DMS153 treated with DMSO at 0.1 percent for 48 hours (cell line): ENCODE measurements around the gene EPG5.
"Not testable (repeated sequence)": the region's sequence is repeated elsewhere in the genome, so short reads cannot be mapped to it uniquely, and the experiment has no call there.

ENCODE experiments used
- DNase-seq: peaks from one replicate; lab custom pipeline; 2025; ENCODE audit not compliant: unreplicated experiment; lab: John Stamatoyannopoulos, UW

EPG5 gene

GRCh38 chr18:45976974-45977373 is 9.8 kb upstream of the EPG5 start:
- no peak for DNase-seq

- no peak for DNase-seq
Observed at GRCh38 chr18:45976566-45976965, 9.4 kb upstream of the EPG5 start.

- DNase-seq: peak; percentile 81
Observed at GRCh38 chr18:45974088-45974536, 7.0 kb upstream of the EPG5 start.

GRCh38 chr18:45964913-45965312 is 2.2 kb downstream of the EPG5 start:
- DNase-seq: not testable (repeated sequence)

GRCh38 chr18:45962866-45963265 is 4.3 kb downstream of the EPG5 start:
- no peak for DNase-seq

GRCh38 chr18:45962461-45962860 is 4.7 kb downstream of the EPG5 start:
- no peak for DNase-seq

- DNase-seq: not testable (repeated sequence)
Observed at GRCh38 chr18:45959484-45959883, 7.6 kb downstream of the EPG5 start.

GRCh38 chr18:45958730-45959129 is 8.4 kb downstream of the EPG5 start:
- DNase-seq: no peak

- no peak for DNase-seq
Observed at GRCh38 chr18:45958027-45958426, 9.1 kb downstream of the EPG5 start.

GRCh38 chr18:45957100-45957499 is 10.0 kb downstream of the EPG5 start:
- no peak for DNase-seq

GRCh38 chr18:45954070-45954934 is 12.8 kb downstream of the EPG5 start:
- DNase-seq: no peak

- DNase-seq: no peak
Observed at GRCh38 chr18:45951016-45951714, 16.0 kb downstream of the EPG5 start.

GRCh38 chr18:45945669-45946068 is 21.5 kb downstream of the EPG5 start:
- no peak for DNase-seq

- DNase-seq: no peak
Observed at GRCh38 chr18:45940724-45941123, 26.4 kb downstream of the EPG5 start.

- no peak for DNase-seq
Observed at GRCh38 chr18:45939236-45939635, 27.9 kb downstream of the EPG5 start.

- no peak for DNase-seq
Observed at GRCh38 chr18:45938488-45938935, 28.6 kb downstream of the EPG5 start.

- DNase-seq: no peak
Observed at GRCh38 chr18:45935591-45936335, 31.4 kb downstream of the EPG5 start.

GRCh38 chr18:45932708-45933107 is 34.4 kb downstream of the EPG5 start:
- no peak for DNase-seq

GRCh38 chr18:45930963-45931362 is 36.2 kb downstream of the EPG5 start:
- no peak for DNase-seq

GRCh38 chr18:45926691-45927090 is 40.4 kb downstream of the EPG5 start:
- no peak for DNase-seq

GRCh38 chr18:45926085-45926484 is 41.0 kb downstream of the EPG5 start:
- DNase-seq: no peak
